Neural progenitor cell (in vitro differentiated cells): ENCODE results near the gene TYK2. TPM values are rescaled to one million over a fixed set of nuclear protein-coding genes. Genes with fewer than 3 reads are reported as not detected.

Experiments
- DNase-seq: peaks from one replicate; pipeline ENCODE4 v3.0.0-alpha.2; 2016; ENCODE audit warnings: low spot score
- H2AFZ ChIP-seq: fragments of 200-600 bp; sonication (generic); replicated peaks from 2 replicates; pipeline ENCODE4 v1.6.1; 2016; ENCODE audit warnings: antibody characterized with exemption
- H3F3A ChIP-seq: fragments of 200-600 bp; sonication (generic); 2 replicates; pipeline ENCODE4 v1.6.1; 2016; ENCODE audit warnings: antibody characterized with exemption, low read depth
- H3K27ac ChIP-seq: fragments of 200-600 bp; sonication (generic); 2 replicates; pipeline ENCODE4 v1.5.1; 2016; ENCODE audit warnings: mild to moderate bottlenecking
- H3K27me3 ChIP-seq: fragments of 200-600 bp; sonication (generic); 2 replicates; pipeline ENCODE4 v1.6.1; 2016; ENCODE audit warnings: mild to moderate bottlenecking, moderate library complexity
- H3K36me3 ChIP-seq: fragments of 200-600 bp; sonication (generic); 2 replicates; pipeline ENCODE4 v1.5.1; 2016
- H3K4me1 ChIP-seq: fragments of 200-600 bp; sonication (generic); 2 replicates; pipeline ENCODE4 v1.6.1; 2016; ENCODE audit warnings: mixed run types
- H3K4me2 ChIP-seq: fragments of 200-600 bp; sonication (generic); 2 replicates; pipeline ENCODE4 v1.6.1; 2016
- H3K4me3 ChIP-seq: fragments of 200-600 bp; sonication (generic); 2 replicates; pipeline ENCODE4 v1.5.1; 2016
- H3K79me2 ChIP-seq: fragments of 200-600 bp; sonication (generic); 2 replicates; pipeline ENCODE4 v1.6.1; 2016; ENCODE audit warnings: low read depth
- H3K9ac ChIP-seq: fragments of 200-600 bp; sonication (generic); 2 replicates; pipeline ENCODE4 v1.6.1; 2016
- H3K9me3 ChIP-seq: fragments of 200-600 bp; sonication (generic); 2 replicates; pipeline ENCODE4 v1.5.1; 2016; ENCODE audit warnings: low read depth
- H4K20me1 ChIP-seq: fragments of 200-600 bp; sonication (generic); 2 replicates; pipeline ENCODE4 v1.6.1; 2016; ENCODE audit warnings: low read depth
- H3K27ac Mint-ChIP-seq: 3 replicates; pipeline ENCODE4 v1.8.0; 2021; ENCODE audit warnings: mixed read lengths
- H3K27me3 Mint-ChIP-seq: 2 replicates; pipeline ENCODE4 v1.8.0; 2022; ENCODE audit warnings: low read depth, mild to moderate bottlenecking, inconsistent platforms, moderate library complexity, mixed read lengths; ENCODE audit not compliant: insufficient read depth
- H3K36me3 Mint-ChIP-seq: 3 replicates; pipeline ENCODE4 v1.8.0; 2021; ENCODE audit warnings: mixed read lengths
- H3K4me1 Mint-ChIP-seq: 3 replicates; pipeline ENCODE4 v1.8.0; 2021; ENCODE audit warnings: mixed read lengths
- H3K4me3 Mint-ChIP-seq: 3 replicates; pipeline ENCODE4 v1.8.0; 2021; ENCODE audit warnings: mild to moderate bottlenecking, moderate library complexity, mixed read lengths
- H3K9me3 Mint-ChIP-seq: 3 replicates; pipeline ENCODE4 v1.8.0; 2020; ENCODE audit warnings: mixed read lengths
- EZH2 ChIP-seq: fragments of 200-600 bp; sonication (generic); IDR thresholded peaks from 2 replicates; pipeline ENCODE4 v1.6.1; 2017; ENCODE audit warnings: antibody characterized with exemption, mild to moderate bottlenecking, moderate library complexity
- EZH2phosphoT487 ChIP-seq: fragments of 200-600 bp; sonication (generic); IDR thresholded peaks from 2 replicates; pipeline ENCODE4 v1.6.1; 2017; ENCODE audit warnings: antibody characterized with exemption
- total RNA-seq: library from RNA; depleted of rRNA; stranded (reverse); fragments of >200 nt; gene quantifications from 2 replicates; pipeline ENCODE4 v1.2.3, GENCODE V29; 2015; ENCODE audit warnings: low replicate concordance
- TF ChIP-seq, protein P1 (sequence below): fragments of 200-600 bp; sonication (generic); IDR thresholded peaks from 2 replicates; pipeline ENCODE4 v1.5.1; 2017; ENCODE audit warnings: antibody characterized with exemption, mild to moderate bottlenecking

TYK2 gene
- total RNA-seq = 20.7 and 44.9 TPM in 2 replicates

DNA sequence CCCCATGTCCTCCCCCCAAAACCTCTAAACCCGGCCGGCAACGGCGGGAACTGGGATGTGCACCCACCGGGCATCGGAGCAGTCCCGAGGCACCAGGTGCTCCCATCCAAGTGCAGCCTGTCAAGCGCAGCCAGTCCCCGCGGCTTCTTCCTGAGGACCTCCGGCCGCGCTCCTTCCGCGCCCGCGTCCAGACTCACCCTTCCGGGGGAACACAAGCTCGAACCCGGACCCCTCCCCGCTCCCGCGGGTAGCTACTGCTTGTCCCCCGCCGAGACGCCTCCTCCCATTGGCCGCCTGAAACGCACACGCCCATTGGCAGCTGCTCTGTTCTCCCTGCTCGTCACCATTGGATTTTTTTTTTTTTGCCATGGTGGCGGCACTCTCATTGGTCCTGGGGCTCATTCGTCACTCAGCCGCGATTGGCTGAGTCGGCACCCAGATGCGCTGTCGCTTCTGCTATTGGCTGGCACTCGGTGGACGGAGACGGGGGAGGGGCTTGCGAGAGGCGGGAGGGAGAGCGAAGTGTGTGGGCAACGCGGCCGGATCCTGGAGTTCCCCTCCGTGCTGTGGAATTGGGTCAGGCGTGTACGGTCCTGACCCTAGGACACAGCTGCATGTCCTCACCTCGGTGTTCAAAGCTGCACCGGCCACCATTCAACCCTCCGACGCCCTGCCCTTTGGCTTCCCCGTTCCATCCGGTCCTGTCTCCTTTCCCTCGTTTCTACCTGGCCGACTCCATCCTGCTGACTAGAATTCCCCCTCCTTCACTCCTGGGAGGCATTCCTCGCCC is at the start of gene TYK2:
TYK2 (minus strand) TSS at position 260 of the 790 bp plus-strand sequence. CDS start 2,166 bp downstream, outside the sequence.
- Mint-ChIP-seq H3K9me3 (no peaks in the 10 kb centered on the region), H3K36me3 (peaks cover 8% of the 10 kb centered on the region), H3K27ac (peak within 1 kb of the TSS; percentile 65), H3K4me1 (peaks cover 9% of the 10 kb centered on the region), H3K27me3 (peaks cover 2% of the 10 kb centered on the region), H3K4me3 (peak within 1 kb of the TSS; percentile 93)
- peaks cover 11% of the 10 kb centered on the region for H3K79me2 ChIP-seq
- TF ChIP-seq EZH2 = no peak
- TF ChIP-seq EZH2phosphoT487 = no peak
- H3F3A ChIP-seq = peaks cover 10% of the 10 kb centered on the region
- no peak within 1 kb of the TSS for H3K27ac ChIP-seq
- peak within 1 kb of the TSS; percentile 88 for H3K4me2 ChIP-seq
- no peaks in the 10 kb centered on the region for H3K27me3 ChIP-seq
- DNase-seq = peak; percentile 98
- H4K20me1 ChIP-seq = no peaks in the 10 kb centered on the region
- H3K9me3 ChIP-seq = no peaks in the 10 kb centered on the region
- peak within 1 kb of the TSS; percentile 86 for H2AFZ ChIP-seq
- H3K4me1 ChIP-seq = peaks cover 4% of the 10 kb centered on the region
- peak within 1 kb of the TSS; percentile 47 for H3K9ac ChIP-seq
- peak within 1 kb of the TSS; percentile 72 for H3K4me3 ChIP-seq
- no peaks in the 10 kb centered on the region for H3K36me3 ChIP-seq

DNA sequence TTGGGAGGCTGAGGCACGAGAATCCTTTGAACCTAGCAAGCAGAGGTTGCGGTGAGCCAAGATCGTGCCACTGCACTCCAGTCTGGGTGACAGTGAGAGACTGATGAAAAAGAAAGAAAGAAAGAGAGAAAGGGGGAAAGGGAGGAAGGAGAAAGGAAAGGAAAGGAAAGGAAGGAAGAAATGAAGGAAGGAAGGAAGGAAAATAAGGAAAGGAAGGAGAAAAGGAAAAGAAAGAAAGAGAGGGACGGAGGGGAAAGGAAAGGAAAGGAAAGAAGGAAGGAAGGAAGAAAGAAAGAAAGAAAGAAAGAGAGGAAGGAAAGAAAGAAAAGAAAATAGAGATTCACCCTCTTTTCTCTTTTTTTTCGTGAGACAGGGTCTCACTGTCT is 48.6 kb upstream of the TYK2 start:
- Histone ChIP-seq H3K27ac (no peak overlapping the region), H3K9me3 (no peaks in the 10 kb centered on the region), H3K4me2 (no peak overlapping the region), H3K4me3 (no peak overlapping the region), H3K4me1 (peaks cover 6% of the 10 kb centered on the region), H3K27me3 (peaks cover 99% of the 10 kb centered on the region), H3K9ac (no peak overlapping the region), H3K36me3 (no peaks in the 10 kb centered on the region), H4K20me1 (peaks cover 23% of the 10 kb centered on the region), H3K79me2 (no peaks in the 10 kb centered on the region), H3F3A (peaks cover 37% of the 10 kb centered on the region), H2AFZ (no peak overlapping the region)
- H3K4me3 Mint-ChIP-seq = no peak overlapping the region
- peaks cover 4% of the 10 kb centered on the region for H3K9me3 Mint-ChIP-seq
- no peak overlapping the region for H3K27ac Mint-ChIP-seq
- H3K4me1 Mint-ChIP-seq = peaks cover 12% of the 10 kb centered on the region
- DNase-seq = no peak
- TF ChIP-seq, protein P1, sequence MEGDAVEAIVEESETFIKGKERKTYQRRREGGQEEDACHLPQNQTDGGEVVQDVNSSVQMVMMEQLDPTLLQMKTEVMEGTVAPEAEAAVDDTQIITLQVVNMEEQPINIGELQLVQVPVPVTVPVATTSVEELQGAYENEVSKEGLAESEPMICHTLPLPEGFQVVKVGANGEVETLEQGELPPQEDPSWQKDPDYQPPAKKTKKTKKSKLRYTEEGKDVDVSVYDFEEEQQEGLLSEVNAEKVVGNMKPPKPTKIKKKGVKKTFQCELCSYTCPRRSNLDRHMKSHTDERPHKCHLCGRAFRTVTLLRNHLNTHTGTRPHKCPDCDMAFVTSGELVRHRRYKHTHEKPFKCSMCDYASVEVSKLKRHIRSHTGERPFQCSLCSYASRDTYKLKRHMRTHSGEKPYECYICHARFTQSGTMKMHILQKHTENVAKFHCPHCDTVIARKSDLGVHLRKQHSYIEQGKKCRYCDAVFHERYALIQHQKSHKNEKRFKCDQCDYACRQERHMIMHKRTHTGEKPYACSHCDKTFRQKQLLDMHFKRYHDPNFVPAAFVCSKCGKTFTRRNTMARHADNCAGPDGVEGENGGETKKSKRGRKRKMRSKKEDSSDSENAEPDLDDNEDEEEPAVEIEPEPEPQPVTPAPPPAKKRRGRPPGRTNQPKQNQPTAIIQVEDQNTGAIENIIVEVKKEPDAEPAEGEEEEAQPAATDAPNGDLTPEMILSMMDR = no peak
- H3K36me3 Mint-ChIP-seq = no peaks in the 10 kb centered on the region
- peaks cover 76% of the 10 kb centered on the region for H3K27me3 Mint-ChIP-seq

DNA sequence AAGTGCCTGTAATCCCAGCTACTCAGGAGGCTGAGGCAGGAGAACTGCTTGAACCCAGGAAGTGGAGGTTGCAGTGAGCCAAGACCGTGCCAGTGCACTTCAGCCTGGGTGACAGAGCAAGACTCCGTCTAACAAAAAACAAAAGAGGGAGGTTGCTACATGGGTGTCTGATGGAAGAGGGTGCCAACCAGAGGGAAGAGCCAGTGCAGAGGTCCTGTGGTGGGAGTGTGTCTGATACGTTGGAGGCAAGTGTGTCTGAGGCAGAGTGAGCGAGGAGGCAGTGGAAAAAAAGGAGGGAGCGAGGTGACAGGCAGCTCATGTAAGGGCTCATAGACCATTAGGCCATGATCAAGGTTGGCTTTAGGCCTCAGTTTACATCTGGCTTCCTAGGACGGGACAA is 46.8 kb upstream of the TYK2 start:
- Histone ChIP-seq H3F3A (peaks cover 38% of the 10 kb centered on the region), H3K79me2 (no peaks in the 10 kb centered on the region), H3K9ac (no peak overlapping the region), H3K27ac (no peak overlapping the region), H3K4me2 (no peak overlapping the region), H3K4me1 (no peaks in the 10 kb centered on the region), H3K27me3 (peaks cover 100% of the 10 kb centered on the region), H3K9me3 (no peaks in the 10 kb centered on the region), H2AFZ (no peak overlapping the region), H4K20me1 (peaks cover 28% of the 10 kb centered on the region), H3K4me3 (no peak overlapping the region), H3K36me3 (no peaks in the 10 kb centered on the region)
- TF ChIP-seq, protein P1 = no peak
- TF ChIP-seq EZH2 = no peak
- no peak for TF ChIP-seq EZH2phosphoT487
- no peaks in the 10 kb centered on the region for H3K36me3 Mint-ChIP-seq
- peak overlapping the region; percentile 1 for H3K4me3 Mint-ChIP-seq
- peaks cover 74% of the 10 kb centered on the region for H3K27me3 Mint-ChIP-seq
- DNase-seq = no peak
- H3K4me1 Mint-ChIP-seq = peaks cover 11% of the 10 kb centered on the region
- H3K9me3 Mint-ChIP-seq = peaks cover 4% of the 10 kb centered on the region
- H3K27ac Mint-ChIP-seq = no peak overlapping the region
